Measurements from ENCODE around the gene EHMT1.

EHMT1 gene

GRCh38 chr9:137740312-137740711 lies 121.5 kb downstream of the EHMT1 start:
- Mint-ChIP-seq H3K27ac (peak overlapping the region; percentile 68 to 85 (median 79)), H3K27me3 (ENCODE audit: low read depth) (no peaks in the 10 kb centered on the region), H3K4me1 (peaks cover 44% of the 10 kb centered on the region), H3K36me3 (ENCODE audit: low read depth) (peaks cover 68% of the 10 kb centered on the region), H3K4me3 (no peak overlapping the region), H3K9me3 (peaks cover 3% of the 10 kb centered on the region)
- TF ChIP-seq, protein P1, sequence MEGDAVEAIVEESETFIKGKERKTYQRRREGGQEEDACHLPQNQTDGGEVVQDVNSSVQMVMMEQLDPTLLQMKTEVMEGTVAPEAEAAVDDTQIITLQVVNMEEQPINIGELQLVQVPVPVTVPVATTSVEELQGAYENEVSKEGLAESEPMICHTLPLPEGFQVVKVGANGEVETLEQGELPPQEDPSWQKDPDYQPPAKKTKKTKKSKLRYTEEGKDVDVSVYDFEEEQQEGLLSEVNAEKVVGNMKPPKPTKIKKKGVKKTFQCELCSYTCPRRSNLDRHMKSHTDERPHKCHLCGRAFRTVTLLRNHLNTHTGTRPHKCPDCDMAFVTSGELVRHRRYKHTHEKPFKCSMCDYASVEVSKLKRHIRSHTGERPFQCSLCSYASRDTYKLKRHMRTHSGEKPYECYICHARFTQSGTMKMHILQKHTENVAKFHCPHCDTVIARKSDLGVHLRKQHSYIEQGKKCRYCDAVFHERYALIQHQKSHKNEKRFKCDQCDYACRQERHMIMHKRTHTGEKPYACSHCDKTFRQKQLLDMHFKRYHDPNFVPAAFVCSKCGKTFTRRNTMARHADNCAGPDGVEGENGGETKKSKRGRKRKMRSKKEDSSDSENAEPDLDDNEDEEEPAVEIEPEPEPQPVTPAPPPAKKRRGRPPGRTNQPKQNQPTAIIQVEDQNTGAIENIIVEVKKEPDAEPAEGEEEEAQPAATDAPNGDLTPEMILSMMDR (IDR thresholded peaks at IDR 0.05; ENCODE audit: unreplicated experiment in 3 of 3): no peak

DNA sequence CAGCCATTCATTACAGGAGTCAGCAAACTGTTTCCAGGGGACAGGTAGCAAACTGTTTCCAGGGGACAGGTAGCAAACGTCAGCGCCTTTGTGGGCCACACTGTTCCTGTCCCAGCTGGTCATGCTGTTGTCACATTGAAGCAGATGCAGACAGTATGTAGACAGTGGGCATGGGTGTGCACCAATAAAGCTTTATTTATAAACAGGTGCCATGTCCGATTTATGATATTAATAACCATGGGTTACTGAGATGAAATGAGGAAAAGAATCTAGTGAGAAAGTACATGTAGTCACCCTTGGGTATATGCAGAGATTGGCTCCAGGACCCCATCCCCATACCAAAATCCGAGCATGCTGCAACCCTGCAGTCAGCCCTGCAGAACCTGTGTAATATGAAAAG lies 122.5 kb downstream of the EHMT1 start:
- no peaks in the 10 kb centered on the region for H3K9me3 Mint-ChIP-seq
- H3K36me3 Mint-ChIP-seq (ENCODE audit: low read depth): peaks cover 61% of the 10 kb centered on the region
- no peak overlapping the region for H3K27ac Mint-ChIP-seq
- no peaks in the 10 kb centered on the region for H3K27me3 Mint-ChIP-seq (ENCODE audit: low read depth)
- no peak overlapping the region for H3K4me3 Mint-ChIP-seq
- H3K4me1 Mint-ChIP-seq: peaks cover 50% of the 10 kb centered on the region
- TF ChIP-seq, protein P1 (IDR thresholded peaks at IDR 0.05; ENCODE audit: unreplicated experiment in 3 of 3): no peak

DNA sequence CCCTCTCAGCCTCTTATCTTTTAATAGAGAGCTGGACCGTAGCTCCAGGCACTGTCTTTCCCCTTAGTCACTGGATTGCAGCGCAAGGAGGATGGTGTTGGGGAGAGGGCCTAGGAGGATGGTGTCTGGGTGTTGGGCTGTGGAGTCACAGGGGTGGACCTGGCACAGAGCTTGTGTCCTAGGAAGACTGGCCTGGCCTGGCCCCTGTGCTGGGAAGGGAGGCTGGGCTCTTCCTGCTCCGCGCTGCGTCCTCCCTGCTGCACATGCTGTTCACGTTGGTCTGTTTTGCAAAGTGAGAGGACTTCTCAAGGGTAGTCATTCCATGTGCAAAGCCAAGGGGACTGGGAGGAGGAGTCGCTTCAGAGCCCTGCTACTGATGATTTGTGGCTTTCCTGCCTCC lies 123.9 kb downstream of the EHMT1 start:
- no peaks in the 10 kb centered on the region for H3K9me3 Mint-ChIP-seq
- H3K4me1 Mint-ChIP-seq: peaks cover 58% of the 10 kb centered on the region
- H3K4me3 Mint-ChIP-seq: no peak overlapping the region
- no peaks in the 10 kb centered on the region for H3K27me3 Mint-ChIP-seq (ENCODE audit: low read depth)
- peaks cover 64% of the 10 kb centered on the region for H3K36me3 Mint-ChIP-seq (ENCODE audit: low read depth)
- H3K27ac Mint-ChIP-seq: peak overlapping the region in 1 of 3 experiments; percentile 14
- TF ChIP-seq, protein P1 (IDR thresholded peaks at IDR 0.05; ENCODE audit: unreplicated experiment in 3 of 3): no peak

GRCh38 chr9:137743695-137744094 lies 124.9 kb downstream of the EHMT1 start:
- H3K4me3 Mint-ChIP-seq: no peak overlapping the region
- TF ChIP-seq, protein P1 (IDR thresholded peaks at IDR 0.05; ENCODE audit: unreplicated experiment in 3 of 3): no peak
- no peaks in the 10 kb centered on the region for H3K9me3 Mint-ChIP-seq
- H3K27ac Mint-ChIP-seq: no peak overlapping the region
- H3K27me3 Mint-ChIP-seq (ENCODE audit: low read depth): no peaks in the 10 kb centered on the region
- H3K4me1 Mint-ChIP-seq: peaks cover 60% of the 10 kb centered on the region
- H3K36me3 Mint-ChIP-seq (ENCODE audit: low read depth): peaks cover 64% of the 10 kb centered on the region

GRCh38 chr9:137744632-137745183 lies 125.9 kb downstream of the EHMT1 start:
- peak overlapping the region in 1 of 3 experiments; percentile 41 for H3K27ac Mint-ChIP-seq

More at GRCh38 chr9:137744632-137745183, 125.9 kb downstream of the EHMT1 start:
- TF ChIP-seq, protein P1 (IDR thresholded peaks at IDR 0.05; ENCODE audit: unreplicated experiment in 3 of 3): no peak
- H3K4me1 Mint-ChIP-seq: peaks cover 64% of the 10 kb centered on the region
- H3K9me3 Mint-ChIP-seq: no peaks in the 10 kb centered on the region
- H3K36me3 Mint-ChIP-seq (ENCODE audit: low read depth): peaks cover 64% of the 10 kb centered on the region
- no peaks in the 10 kb centered on the region for H3K27me3 Mint-ChIP-seq (ENCODE audit: low read depth)
- no peak overlapping the region for H3K4me3 Mint-ChIP-seq
